ENCODE data around the gene DPH2.

GRCh38 chr1:43930949-43931275 is 38.9 kb upstream of the DPH2 start:
- TF ChIP-seq FOXP2 (optimal IDR thresholded peaks at IDR 0.05; ENCODE audit: control extremely low read depth, extremely low read length, insufficient read depth) (no peak), EZH2 (IDR thresholded peaks at IDR 0.05) (no peak)
